ENCODE results near the gene MBD3. TPM values are rescaled to one million over a fixed set of nuclear protein-coding genes. Genes with fewer than 3 reads are reported as not detected.
A peak's percentile ranks its signal among the peaks of the same experiment; 100 is the strongest.
"Not testable (repeated sequence)": the region's sequence is repeated elsewhere in the genome, so short reads cannot be mapped to it uniquely, and the experiment has no call there.

The MBD3 gene
- 10 to 100 TPM in 4 of 6 donors, 1 to 10 TPM in 2; 7.7 to 24.4 (median 12.9) TPM for polyA plus RNA-seq (ENCODE audit: low read depth in 6 of 6)

GRCh38 chr19:1592755-1593500, at the start of gene MBD3:
Gene MBD3 (minus strand): TSS chr19:1592865. CDS start chr19:1592631, 234 bp downstream.
- peak within 1 kb of the TSS; percentile 64 to 94 (median 88) for H3K27ac Mint-ChIP-seq
- peaks cover 9 to 38% (median 25%) of the 10 kb centered on the region in 3 donors for H3K4me1 Mint-ChIP-seq
- no peaks in the 10 kb centered on the region for H3K27me3 Mint-ChIP-seq
- DNase-seq (peak; percentile 88), ATAC-seq (ENCODE audit: low read depth in 2 of 2) (peak; percentile 68 to 77)
- peak within 1 kb of the TSS; percentile 85 to 95 (median 90) for H3K4me3 Mint-ChIP-seq
- H3K9me3 Mint-ChIP-seq, result no peaks in the 10 kb centered on the region
- H3K36me3 Mint-ChIP-seq, result no peaks in the 10 kb centered on the region

- peak overlapping the region in 2 of 8 donors; percentile 25 to 41 for H3K4me3 Mint-ChIP-seq
- not testable (repeated sequence) for H3K36me3 Mint-ChIP-seq; DNase-seq; H3K27me3 Mint-ChIP-seq; ATAC-seq (ENCODE audit: low read depth in 2 of 2); H3K9me3 Mint-ChIP-seq
- peak overlapping the region in 2 of 6 donors; percentile 49 to 75 for H3K27ac Mint-ChIP-seq
- H3K4me1 Mint-ChIP-seq, result peaks cover 16 to 27% (median 21%) of the 10 kb centered on the region in 3 donors
These were observed 48.3 kb upstream of the MBD3 start for GRCh38 chr19:1640893-1641448.

- H3K27ac Mint-ChIP-seq, result no peak overlapping the region
- peaks cover 6 to 9% of the 10 kb centered on the region in 2 donors for H3K36me3 Mint-ChIP-seq
- H3K9me3 Mint-ChIP-seq, result no peaks in the 10 kb centered on the region
- no peak for ATAC-seq (ENCODE audit: low read depth in 2 of 2)
- peaks cover 19 to 20% (median 20%) of the 10 kb centered on the region in 3 donors for H3K4me1 Mint-ChIP-seq
- H3K4me3 Mint-ChIP-seq, result no peak overlapping the region
- H3K27me3 Mint-ChIP-seq, result no peaks in the 10 kb centered on the region
- no peak for DNase-seq
These were observed 43.9 kb upstream of the MBD3 start for GRCh38 chr19:1636325-1637236.

- DNase-seq (no peak), ATAC-seq (ENCODE audit: low read depth in 2 of 2) (no peak)
- Mint-ChIP-seq H3K36me3 (peaks cover 6 to 9% of the 10 kb centered on the region in 2 donors), H3K9me3 (no peaks in the 10 kb centered on the region), H3K4me1 (peaks cover 12 to 20% (median 19%) of the 10 kb centered on the region in 3 donors), H3K4me3 (no peak overlapping the region), H3K27me3 (no peaks in the 10 kb centered on the region), H3K27ac (no peak overlapping the region)
These were observed 42.2 kb upstream of the MBD3 start for GRCh38 chr19:1634938-1635243.

- DNase-seq (no peak), ATAC-seq (ENCODE audit: low read depth in 2 of 2) (no peak)
- no peaks in the 10 kb centered on the region for H3K9me3 Mint-ChIP-seq
- no peak overlapping the region for H3K4me3 Mint-ChIP-seq
- no peaks in the 10 kb centered on the region for H3K27me3 Mint-ChIP-seq
- peaks cover 2 to 9% of the 10 kb centered on the region in 2 donors for H3K36me3 Mint-ChIP-seq
- H3K27ac Mint-ChIP-seq, result peak overlapping the region in 1 of 6 donors; percentile 51
- peaks cover 7 to 15% (median 14%) of the 10 kb centered on the region in 3 donors for H3K4me1 Mint-ChIP-seq
These were observed 41.7 kb upstream of the MBD3 start for GRCh38 chr19:1634242-1634937.

- Mint-ChIP-seq H3K4me3 (peak overlapping the region in 1 of 8 donors; percentile 33), H3K4me1 (peaks cover 4 to 14% (median 11%) of the 10 kb centered on the region in 3 donors), H3K27me3 (no peaks in the 10 kb centered on the region), H3K27ac (no peak overlapping the region), H3K9me3 (no peaks in the 10 kb centered on the region), H3K36me3 (peaks cover 0 to 9% of the 10 kb centered on the region in 2 donors)
- DNase-seq (no peak), ATAC-seq (ENCODE audit: low read depth in 2 of 2) (no peak)
These were observed 40.7 kb upstream of the MBD3 start for GRCh38 chr19:1633269-1633826.

GRCh38 chr19:1632462-1633268, 40.0 kb upstream of the MBD3 start:
- Mint-ChIP-seq H3K4me3 (no peak overlapping the region), H3K36me3 (peaks cover 0 to 9% of the 10 kb centered on the region in 2 donors), H3K27ac (peak overlapping the region in 1 of 6 donors; percentile 33), H3K9me3 (no peaks in the 10 kb centered on the region), H3K4me1 (peaks cover 4 to 14% (median 11%) of the 10 kb centered on the region in 3 donors), H3K27me3 (no peaks in the 10 kb centered on the region)
- no peak for DNase-seq
- no peak for ATAC-seq (ENCODE audit: low read depth in 2 of 2)

- Mint-ChIP-seq H3K4me3 (peak overlapping the region in 1 of 8 donors; percentile 21), H3K4me1 (peaks cover 4 to 14% (median 11%) of the 10 kb centered on the region in 3 donors), H3K9me3 (no peaks in the 10 kb centered on the region), H3K27me3 (no peaks in the 10 kb centered on the region), H3K36me3 (peaks cover 0 to 9% of the 10 kb centered on the region in 2 donors), H3K27ac (peak overlapping the region in 1 of 6 donors; percentile 77)
- DNase-seq, result no peak
- no peak for ATAC-seq (ENCODE audit: low read depth in 2 of 2)
These were observed 39.0 kb upstream of the MBD3 start for GRCh38 chr19:1631557-1632100.

GRCh38 chr19:1630811-1631210, 38.1 kb upstream of the MBD3 start:
- peaks cover 6 to 13% (median 10%) of the 10 kb centered on the region in 3 donors for H3K4me1 Mint-ChIP-seq
- no peak for ATAC-seq (ENCODE audit: low read depth in 2 of 2)
- no peaks in the 10 kb centered on the region for H3K9me3 Mint-ChIP-seq
- peaks cover 0 to 8% of the 10 kb centered on the region in 2 donors for H3K36me3 Mint-ChIP-seq
- no peak overlapping the region for H3K27ac Mint-ChIP-seq
- H3K27me3 Mint-ChIP-seq, result no peaks in the 10 kb centered on the region
- no peak overlapping the region for H3K4me3 Mint-ChIP-seq
- DNase-seq, result no peak

GRCh38 chr19:1630012-1630411, 37.3 kb upstream of the MBD3 start:
- H3K27me3 Mint-ChIP-seq, result no peaks in the 10 kb centered on the region
- DNase-seq (no peak), ATAC-seq (ENCODE audit: low read depth in 2 of 2) (no peak)
- peaks cover 4 to 10% (median 6%) of the 10 kb centered on the region in 3 donors for H3K4me1 Mint-ChIP-seq
- no peak overlapping the region for H3K4me3 Mint-ChIP-seq
- no peak overlapping the region for H3K27ac Mint-ChIP-seq
- peaks cover 0 to under 1% of the 10 kb centered on the region in 2 donors for H3K36me3 Mint-ChIP-seq
- no peaks in the 10 kb centered on the region for H3K9me3 Mint-ChIP-seq

- DNase-seq, result no peak
- no peak for ATAC-seq (ENCODE audit: low read depth in 2 of 2)
- Mint-ChIP-seq H3K27me3 (no peaks in the 10 kb centered on the region), H3K4me3 (no peak overlapping the region), H3K27ac (no peak overlapping the region), H3K36me3 (no peaks in the 10 kb centered on the region), H3K4me1 (peaks cover 4 to 16% (median 7%) of the 10 kb centered on the region in 3 donors), H3K9me3 (no peaks in the 10 kb centered on the region)
These were observed 36.7 kb upstream of the MBD3 start for GRCh38 chr19:1629256-1629808.
